ENCODE data around the gene RASSF3. TPM values are rescaled to one million over a fixed set of nuclear protein-coding genes. Genes with fewer than 3 reads are reported as not detected.
"Not testable (repeated sequence)": the region's sequence is repeated elsewhere in the genome, so short reads cannot be mapped to it uniquely, and the experiment has no call there.

The RASSF3 gene
- total RNA-seq, 2 donors from 2014 or later = 52.6 to 90.3 TPM

DNA sequence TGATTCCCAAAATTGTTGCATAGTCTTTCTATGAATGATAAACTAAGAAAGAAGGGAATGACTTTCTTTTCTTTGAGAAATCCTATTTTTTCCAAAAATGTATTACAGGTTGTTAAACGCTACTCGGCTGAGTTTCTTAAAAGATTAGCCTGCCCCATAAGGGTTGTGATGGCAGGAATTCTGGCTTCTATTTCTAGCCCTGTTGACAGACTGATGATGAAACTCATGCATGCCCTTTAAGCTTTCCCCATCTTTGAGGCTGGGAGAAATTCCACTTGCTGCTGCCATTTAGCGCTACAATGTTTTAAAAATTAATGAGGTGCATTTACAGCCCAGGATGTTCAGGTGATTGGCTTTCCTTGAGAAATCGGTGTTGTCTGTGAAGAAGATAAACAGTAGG lies 33.2 kb upstream of the RASSF3 start:
- Histone ChIP-seq H3K9me3 (no peaks in the 10 kb centered on the region), H3K4me3 (no peak overlapping the region), H3K4me1 (no peaks in the 10 kb centered on the region), H3K27me3 (no peaks in the 10 kb centered on the region), H3K9ac (ENCODE audit: low read depth in 2 of 2, low read length in 2 of 2) (no peak overlapping the region), H3K36me3 (no peaks in the 10 kb centered on the region), H3K27ac (no peak overlapping the region)
- TF ChIP-seq, protein P1, sequence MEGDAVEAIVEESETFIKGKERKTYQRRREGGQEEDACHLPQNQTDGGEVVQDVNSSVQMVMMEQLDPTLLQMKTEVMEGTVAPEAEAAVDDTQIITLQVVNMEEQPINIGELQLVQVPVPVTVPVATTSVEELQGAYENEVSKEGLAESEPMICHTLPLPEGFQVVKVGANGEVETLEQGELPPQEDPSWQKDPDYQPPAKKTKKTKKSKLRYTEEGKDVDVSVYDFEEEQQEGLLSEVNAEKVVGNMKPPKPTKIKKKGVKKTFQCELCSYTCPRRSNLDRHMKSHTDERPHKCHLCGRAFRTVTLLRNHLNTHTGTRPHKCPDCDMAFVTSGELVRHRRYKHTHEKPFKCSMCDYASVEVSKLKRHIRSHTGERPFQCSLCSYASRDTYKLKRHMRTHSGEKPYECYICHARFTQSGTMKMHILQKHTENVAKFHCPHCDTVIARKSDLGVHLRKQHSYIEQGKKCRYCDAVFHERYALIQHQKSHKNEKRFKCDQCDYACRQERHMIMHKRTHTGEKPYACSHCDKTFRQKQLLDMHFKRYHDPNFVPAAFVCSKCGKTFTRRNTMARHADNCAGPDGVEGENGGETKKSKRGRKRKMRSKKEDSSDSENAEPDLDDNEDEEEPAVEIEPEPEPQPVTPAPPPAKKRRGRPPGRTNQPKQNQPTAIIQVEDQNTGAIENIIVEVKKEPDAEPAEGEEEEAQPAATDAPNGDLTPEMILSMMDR (IDR thresholded peaks at IDR 0.05) = no peak
- intact Hi-C loops (cut with DNase I) = no loop called here
- no peak for DNase-seq

- H3K9ac ChIP-seq (ENCODE audit: low read depth in 2 of 2, low read length in 2 of 2) = no peak overlapping the region
- H3K36me3 ChIP-seq = no peaks in the 10 kb centered on the region
- intact Hi-C loops (cut with DNase I) = no loop called here
- H3K9me3 ChIP-seq = no peaks in the 10 kb centered on the region
- DNase-seq = no peak
- TF ChIP-seq, protein P1 (IDR thresholded peaks at IDR 0.05) = no peak
- H3K4me1 ChIP-seq = no peaks in the 10 kb centered on the region
- no peak overlapping the region for H3K4me3 ChIP-seq
- no peaks in the 10 kb centered on the region for H3K27me3 ChIP-seq
- H3K27ac ChIP-seq = no peak overlapping the region
These were observed 31.7 kb upstream of the RASSF3 start for GRCh38 chr12:64578566-64578965.

DNA sequence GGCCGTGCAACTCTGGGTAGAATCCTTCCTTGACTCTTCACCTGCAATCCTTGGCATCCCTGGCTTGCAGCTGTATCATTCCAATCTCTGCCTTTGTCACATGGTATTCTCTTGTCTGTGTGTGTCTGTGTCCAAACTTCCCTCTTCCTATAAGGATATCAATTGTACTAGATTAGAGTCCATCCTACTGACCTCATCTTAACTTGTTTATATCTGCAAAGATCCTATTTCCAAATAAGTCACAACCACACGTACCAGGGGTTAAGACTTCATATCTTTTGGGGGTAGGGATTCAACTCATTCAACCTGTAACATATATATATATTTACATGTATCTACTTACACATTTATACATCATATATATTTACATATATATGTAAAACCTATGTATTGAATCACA lies 29.6 kb upstream of the RASSF3 start:
- Histone ChIP-seq H3K4me3 (no peak overlapping the region), H3K27ac (no peak overlapping the region), H3K9me3 (no peaks in the 10 kb centered on the region), H3K36me3 (no peaks in the 10 kb centered on the region), H3K9ac (ENCODE audit: low read depth in 2 of 2, low read length in 2 of 2) (no peak overlapping the region), H3K27me3 (no peaks in the 10 kb centered on the region), H3K4me1 (no peaks in the 10 kb centered on the region)
- no peak for DNase-seq
- TF ChIP-seq, protein P1 (IDR thresholded peaks at IDR 0.05) = no peak
- intact Hi-C loops (cut with DNase I) = no loop called here

DNA sequence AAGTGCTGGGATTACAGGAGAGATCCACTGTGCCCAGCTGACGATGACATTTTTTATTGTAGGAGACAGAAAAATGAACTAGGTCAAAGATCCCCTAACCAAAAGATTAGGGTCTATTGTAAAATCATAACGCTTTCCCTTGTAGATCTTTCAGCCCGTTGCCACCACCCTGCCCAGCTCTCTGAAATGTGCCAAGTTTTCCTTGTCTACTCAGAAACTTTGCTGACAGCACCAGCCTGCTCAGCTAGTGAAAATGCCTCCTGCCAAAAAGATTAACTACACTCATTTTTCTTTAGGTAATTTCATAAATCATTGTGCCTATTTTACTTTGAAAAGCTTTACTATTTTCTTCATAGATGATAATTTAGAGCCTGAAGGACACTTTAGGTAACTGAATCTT lies 28.2 kb upstream of the RASSF3 start:
- Histone ChIP-seq H3K27me3 (no peaks in the 10 kb centered on the region), H3K9ac (ENCODE audit: low read depth in 2 of 2, low read length in 2 of 2) (no peak overlapping the region), H3K4me3 (no peak overlapping the region), H3K4me1 (no peaks in the 10 kb centered on the region), H3K9me3 (no peaks in the 10 kb centered on the region), H3K36me3 (no peaks in the 10 kb centered on the region), H3K27ac (no peak overlapping the region)
- no peak for DNase-seq
- TF ChIP-seq, protein P1 (IDR thresholded peaks at IDR 0.05) = no peak
- intact Hi-C loops (cut with DNase I) = no loop called here

DNA sequence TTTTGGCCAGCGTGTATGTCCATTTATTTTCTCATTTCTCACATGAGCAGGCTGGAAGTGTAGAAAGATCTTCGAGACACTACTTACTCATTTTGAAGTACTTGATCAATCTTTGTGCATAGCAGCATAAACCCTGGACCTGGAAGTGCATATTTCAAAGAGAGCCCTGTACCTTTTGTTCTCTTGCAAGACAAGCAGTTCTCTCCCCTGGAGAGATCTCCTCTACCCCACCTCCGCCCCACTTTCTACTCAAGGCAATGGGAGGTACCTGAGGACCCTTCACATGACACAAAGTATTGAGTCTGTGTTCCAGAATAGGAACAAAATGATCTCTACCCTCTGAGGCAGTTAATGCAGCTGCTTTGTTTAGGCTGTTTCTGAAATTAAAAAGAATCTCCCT lies 27.4 kb upstream of the RASSF3 start:
- Histone ChIP-seq H3K9ac (ENCODE audit: low read depth in 2 of 2, low read length in 2 of 2) (no peak overlapping the region), H3K27me3 (no peaks in the 10 kb centered on the region), H3K4me1 (no peaks in the 10 kb centered on the region), H3K9me3 (no peaks in the 10 kb centered on the region), H3K4me3 (no peak overlapping the region), H3K27ac (no peak overlapping the region), H3K36me3 (no peaks in the 10 kb centered on the region)
- intact Hi-C loops (cut with DNase I) = no loop called here
- DNase-seq = no peak
- TF ChIP-seq, protein P1 (IDR thresholded peaks at IDR 0.05) = no peak

GRCh38 chr12:64583395-64583770 lies 26.9 kb upstream of the RASSF3 start:
- H3K4me1 ChIP-seq; intact Hi-C loops (cut with DNase I); H3K27me3 ChIP-seq; H3K27ac ChIP-seq; H3K9me3 ChIP-seq; H3K9ac ChIP-seq (ENCODE audit: low read depth in 2 of 2, low read length in 2 of 2); H3K36me3 ChIP-seq; DNase-seq; H3K4me3 ChIP-seq: not testable (repeated sequence)
